D721Med (cell line): ENCODE data around the gene PRPF6.

Experiments
- DNase-seq: peaks from one replicate; pipeline ENCODE4 v3.0.0; 2011; ENCODE audit warnings: low spot score; ENCODE audit not compliant: insufficient read length
- FAIRE-seq: peaks from 2 replicates; lab custom pipeline; 2011; peaks lifted over from hg19 to GRCh38; lab: Jason Lieb, UNC
- CTCF ChIP-seq: IDR thresholded peaks from 2 replicates; pipeline ENCODE4 v1.5.1; 2012; ENCODE audit warnings: mild to moderate bottlenecking, control low read depth; ENCODE audit not compliant: insufficient read depth; ENCODE audit errors: missing control alignments

PRPF6 gene

GRCh38 chr20:64048402-64049044 lies 67.6 kb downstream of the PRPF6 start:
- no peak for DNase-seq
- TF ChIP-seq CTCF = no peak
- FAIRE-seq = no peak

GRCh38 chr20:64049060-64049877 lies 68.3 kb downstream of the PRPF6 start, which contains the start of gene SOX18:
SOX18 (minus strand) TSS chr20:64049639; CDS start chr20:64049516, 123 bp downstream.
- TF ChIP-seq CTCF = no peak
- no peak for FAIRE-seq
- DNase-seq = no peak

DNA sequence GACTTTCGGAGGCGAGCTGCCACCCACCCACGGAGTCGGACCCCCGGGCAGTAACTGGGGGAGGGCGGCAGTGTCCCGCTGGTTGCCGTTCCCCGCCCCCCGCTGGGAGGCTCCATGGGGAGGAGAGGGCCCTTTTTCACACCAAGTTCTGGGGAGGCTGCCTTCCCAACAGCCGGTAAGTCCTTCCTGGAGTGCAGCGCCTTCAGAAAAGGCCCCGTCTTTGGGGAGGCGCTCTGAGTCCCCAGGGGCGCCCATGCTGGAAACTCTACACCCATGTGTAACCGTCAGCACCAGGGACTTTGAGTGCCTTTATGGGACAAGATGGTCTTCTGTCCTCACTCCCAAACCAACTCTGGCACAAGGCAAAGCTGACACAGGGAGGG lies 68.9 kb downstream of the PRPF6 start:
- DNase-seq = no peak
- FAIRE-seq = no peak
- TF ChIP-seq CTCF = peak; percentile 3

DNA sequence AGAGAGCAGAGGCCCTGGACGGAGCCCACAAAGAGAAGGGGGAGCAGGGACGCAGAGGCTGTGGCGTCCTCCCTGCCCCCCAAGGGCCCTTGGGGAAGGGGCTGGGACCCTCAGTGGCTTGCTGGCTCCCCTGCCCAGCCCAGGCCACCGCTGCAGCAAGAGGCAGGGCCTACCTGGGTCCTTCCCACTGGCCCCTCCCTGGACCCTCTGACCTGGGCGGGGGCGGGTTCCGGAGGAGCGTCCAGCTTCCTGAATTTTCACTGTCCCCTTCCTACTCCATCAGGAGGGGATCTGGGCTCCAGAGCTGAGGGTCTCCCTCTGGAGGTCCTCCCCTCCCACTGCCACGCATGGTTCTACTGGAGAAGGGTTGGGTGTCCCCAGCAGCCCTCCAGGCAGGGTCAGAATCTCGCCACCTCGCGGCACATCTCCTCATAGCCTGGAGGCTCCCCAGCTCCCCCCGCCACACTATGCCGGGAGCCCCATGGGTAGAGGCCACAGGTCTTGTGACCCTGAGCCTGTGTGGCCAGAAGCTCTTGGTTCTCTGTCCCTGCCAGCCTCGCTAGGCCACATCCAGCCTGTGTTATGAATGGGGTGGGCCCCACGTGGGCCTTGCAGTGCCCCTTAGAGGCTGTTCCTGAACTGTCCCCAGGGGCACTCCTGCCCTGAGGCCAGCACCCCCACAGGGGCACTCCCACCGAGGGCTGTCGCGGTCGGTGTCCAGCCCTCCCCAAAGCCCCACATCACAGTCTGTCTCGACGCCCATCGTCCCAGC lies 69.5 kb downstream of the PRPF6 start:
- FAIRE-seq (no peak), DNase-seq (no peak)
- no peak for TF ChIP-seq CTCF

- TF ChIP-seq CTCF = no peak
- no peak for DNase-seq
- no peak for FAIRE-seq
Observed at GRCh38 chr20:64051033-64051452, 70.1 kb downstream of the PRPF6 start.

- DNase-seq (no peak), FAIRE-seq (no peak)
- TF ChIP-seq CTCF = no peak
Observed at GRCh38 chr20:64051561-64052325, 70.8 kb downstream of the PRPF6 start.
